Bone marrow (tissue), 2 donors: ENCODE measurements around the gene MPHOSPH10.
A peak's percentile ranks its signal among the peaks of the same experiment; 100 is the strongest.
"Not testable (repeated sequence)": the region's sequence is repeated elsewhere in the genome, so short reads cannot be mapped to it uniquely, and the experiment has no call there.

ENCODE experiments used
- DNase-seq, 2 donors: peaks; one replicate each; lab custom pipeline; 2025; lab: John Stamatoyannopoulos, UW

The MPHOSPH10 gene

DNA sequence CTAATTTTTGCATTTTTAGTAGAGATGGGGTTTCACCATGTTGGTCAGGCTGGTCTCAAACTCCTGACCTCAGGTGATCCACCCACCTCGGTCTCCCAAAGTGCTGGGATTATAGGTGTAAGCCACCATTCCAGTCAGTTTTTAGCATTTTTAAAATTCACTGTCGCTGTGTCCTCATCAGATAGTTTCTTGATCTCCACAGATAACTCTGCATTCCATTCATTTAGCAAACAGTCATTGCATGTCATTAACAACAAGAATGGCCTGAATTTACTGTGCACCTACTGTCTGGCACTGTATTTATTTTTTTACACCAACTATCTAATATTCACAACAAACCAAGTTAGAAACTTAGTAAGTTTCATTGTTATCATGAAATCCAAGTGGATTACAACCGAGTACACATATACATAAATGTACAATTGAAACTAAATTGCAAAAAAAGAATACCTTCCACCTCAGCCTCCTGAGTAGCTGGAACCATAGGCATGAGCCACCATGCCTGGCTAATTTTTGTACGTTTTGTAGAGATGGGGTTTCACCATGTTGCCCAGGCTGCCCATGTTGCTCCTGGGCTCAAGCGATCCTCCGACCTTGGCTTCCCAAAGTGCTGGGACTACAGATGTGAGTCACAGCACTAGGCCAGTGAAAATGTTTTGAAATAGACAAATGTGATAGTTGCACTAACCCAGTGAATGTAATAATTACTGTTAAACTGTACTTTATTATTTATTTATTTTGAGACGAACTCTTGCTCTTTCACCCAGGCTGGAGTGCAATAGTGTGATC, 4.7 kb upstream of the MPHOSPH10 start:
- no peak for DNase-seq

DNA sequence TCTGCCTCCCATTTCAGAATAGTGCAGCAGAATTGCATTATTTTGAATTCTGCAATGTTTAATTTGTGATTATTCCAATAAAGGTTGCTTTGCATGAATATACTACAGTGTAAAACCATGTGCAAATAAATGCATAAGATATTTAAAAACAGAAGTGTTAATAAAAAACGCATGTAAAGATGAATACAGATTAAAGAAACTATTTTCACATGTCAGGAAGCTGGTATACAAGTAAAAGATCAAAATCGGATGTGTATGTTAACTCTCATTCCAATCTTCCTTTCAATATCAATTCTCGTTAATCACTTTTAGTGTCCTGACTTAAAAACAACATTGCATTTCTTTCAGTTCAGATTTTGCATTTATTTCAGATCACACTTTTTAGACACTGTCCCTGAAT, 3.5 kb upstream of the MPHOSPH10 start:
- DNase-seq, result no peak

DNA sequence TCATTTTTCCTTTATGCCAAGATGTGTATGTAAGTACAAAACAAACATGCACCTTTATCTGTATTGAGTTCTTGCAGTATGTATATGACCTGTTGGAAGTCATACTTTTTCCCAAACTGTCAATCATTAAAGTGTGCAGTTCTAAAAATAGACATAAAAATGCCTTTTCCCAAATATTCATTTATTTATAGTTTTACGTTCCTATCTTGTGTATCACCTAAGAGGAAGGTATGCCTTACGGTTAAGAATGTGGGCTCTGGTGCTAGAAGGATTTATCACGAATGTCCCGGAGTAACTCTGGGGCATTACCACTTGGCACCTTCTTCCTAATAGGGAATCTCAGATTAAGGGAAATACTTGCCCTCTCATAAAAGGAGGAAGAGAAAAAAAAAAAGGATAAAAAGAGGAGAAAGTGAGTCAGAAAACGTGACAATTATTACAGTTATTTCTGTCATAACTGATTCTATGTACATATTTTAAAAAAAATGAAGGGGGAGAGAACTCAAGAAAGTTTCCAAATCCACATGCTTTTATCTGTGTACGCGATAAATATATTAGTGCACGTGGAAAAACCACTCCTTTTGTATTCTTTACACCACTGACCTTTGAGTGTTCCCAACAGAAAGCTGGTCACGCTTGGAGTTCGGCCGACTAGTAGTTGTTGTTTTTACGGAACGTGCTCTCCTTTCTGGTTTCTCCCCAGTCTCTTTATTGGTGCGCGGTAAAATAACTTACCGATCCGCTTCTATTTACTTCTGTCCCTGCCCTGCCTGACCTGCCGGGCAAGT, 1.1 kb upstream of the MPHOSPH10 start:
- no peak for DNase-seq

DNA sequence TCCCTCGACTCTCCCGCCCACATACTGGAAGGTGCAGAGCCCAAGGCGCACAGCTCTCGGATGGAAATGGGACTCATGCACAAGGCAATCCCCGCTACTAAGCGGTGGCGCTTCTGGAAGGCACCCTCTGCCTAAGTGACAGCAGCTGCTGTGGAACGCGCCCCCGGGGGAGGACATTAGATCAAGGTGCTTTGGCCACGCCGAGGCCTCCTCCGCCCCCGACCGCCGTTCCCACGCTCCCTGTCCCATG, 607 bp upstream of the MPHOSPH10 start:
- DNase-seq, result no peak

DNA sequence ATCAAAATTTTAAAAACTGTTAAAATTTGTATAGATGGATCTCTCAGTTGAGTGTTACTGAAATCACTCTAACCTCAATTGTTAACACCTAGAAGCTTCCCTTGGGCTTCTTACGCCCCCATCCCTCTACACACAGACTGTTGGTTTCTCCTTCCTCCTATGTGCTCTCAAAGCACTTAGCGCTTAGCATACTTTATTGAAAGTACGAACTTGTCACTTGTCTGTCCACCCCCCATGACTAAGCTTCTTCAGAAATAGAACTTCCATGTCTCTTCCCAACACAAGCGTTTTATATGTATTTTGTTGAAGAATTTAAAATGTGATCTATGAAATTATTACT, 441 bp downstream of the MPHOSPH10 start:
- DNase-seq, result peak in 1 of 2 donors; percentile 11

DNA sequence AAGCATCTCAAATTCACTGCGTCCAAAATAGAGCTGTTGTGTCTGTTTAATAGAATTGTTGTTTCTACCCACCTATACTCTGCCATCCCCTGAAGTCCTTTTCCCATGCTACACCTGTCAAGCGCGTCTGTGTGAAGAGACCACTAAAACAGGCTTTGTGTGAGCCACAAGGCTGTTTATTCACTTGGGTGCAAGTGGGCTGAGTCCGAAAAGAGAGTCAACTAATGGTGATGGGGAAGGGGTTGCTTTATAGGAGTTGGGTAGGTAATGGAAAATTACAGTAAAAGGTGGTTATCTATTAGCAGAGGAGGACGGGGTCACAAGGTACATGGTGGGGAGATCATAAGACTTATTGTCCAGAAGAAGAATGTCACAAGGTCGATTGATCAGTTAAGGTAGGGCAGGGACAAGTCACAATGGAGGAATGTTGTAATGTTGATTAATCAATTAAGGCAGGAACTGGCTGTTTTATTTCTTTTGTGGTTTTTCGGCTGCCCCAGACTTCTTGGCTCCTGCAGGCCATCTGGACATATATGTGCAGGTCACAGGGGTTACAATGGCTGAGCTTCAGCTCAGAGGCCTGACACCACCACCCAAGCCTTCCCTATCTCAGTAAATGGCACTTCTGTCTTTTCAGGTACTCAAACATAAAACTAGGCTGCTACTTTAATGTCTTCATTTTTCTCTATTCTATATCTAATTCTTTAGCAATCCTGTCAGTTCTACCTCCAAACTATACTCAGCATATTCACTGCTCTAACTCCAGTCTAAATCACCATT, 1.1 kb downstream of the MPHOSPH10 start:
- not testable (repeated sequence) for DNase-seq

DNA sequence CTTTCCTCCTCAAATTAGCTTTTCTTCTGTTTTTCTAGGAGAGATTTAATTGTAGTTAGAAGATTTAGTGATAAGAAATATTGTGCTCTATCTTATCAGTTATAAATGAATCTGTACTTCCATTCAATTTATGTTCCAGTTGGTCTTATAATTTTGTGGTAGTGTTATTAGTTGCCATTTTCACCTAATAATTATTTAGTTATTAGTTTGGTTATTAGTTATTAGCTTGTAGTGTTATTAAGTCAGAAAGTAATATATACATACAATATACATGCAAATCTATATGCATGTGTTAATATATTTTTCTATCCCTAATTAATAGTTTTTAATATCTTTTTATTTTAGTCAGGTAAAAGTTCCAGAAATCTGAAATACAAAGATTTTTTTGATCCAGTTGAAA, 3.2 kb downstream of the MPHOSPH10 start:
- DNase-seq, result no peak

DNA sequence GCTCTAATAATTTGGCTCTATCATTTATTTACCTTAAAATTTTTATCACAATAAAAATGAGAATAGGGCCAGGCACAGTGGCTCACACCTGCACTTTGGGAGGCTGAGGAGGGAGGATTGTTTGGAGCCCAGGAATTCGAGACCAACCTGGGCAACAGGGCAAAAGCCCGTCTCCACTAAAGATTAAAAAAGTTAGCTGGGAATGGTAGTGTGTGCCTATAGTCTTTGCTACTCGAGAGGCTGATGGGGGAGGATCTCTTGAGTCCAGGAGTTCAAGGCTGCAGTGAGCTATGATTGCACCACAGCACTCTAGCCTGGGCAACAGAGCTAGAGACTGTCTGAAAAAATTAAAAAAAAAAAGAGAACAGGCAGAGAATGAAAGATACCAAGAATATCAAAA, 5.7 kb downstream of the MPHOSPH10 start:
- no peak for DNase-seq

DNA sequence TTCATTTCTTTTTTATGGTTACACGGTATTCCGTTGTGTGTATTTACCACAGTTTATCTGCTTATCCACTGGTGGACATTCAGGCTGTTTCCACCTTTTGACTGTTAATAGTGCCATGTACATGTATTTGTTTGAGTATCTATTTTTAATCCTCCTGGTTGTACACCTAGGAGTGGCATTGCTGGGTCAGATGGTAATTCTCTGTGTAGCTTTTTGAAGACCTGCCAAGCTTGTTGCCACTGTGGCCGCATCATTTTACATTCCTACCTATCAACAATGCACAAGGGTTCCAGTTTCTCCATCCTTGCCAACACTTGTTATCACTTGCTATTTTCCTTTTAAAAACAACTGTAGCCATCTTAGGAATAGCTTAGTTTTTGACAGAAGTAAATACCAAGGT, 13.3 kb downstream of the MPHOSPH10 start:
- no peak for DNase-seq

DNA sequence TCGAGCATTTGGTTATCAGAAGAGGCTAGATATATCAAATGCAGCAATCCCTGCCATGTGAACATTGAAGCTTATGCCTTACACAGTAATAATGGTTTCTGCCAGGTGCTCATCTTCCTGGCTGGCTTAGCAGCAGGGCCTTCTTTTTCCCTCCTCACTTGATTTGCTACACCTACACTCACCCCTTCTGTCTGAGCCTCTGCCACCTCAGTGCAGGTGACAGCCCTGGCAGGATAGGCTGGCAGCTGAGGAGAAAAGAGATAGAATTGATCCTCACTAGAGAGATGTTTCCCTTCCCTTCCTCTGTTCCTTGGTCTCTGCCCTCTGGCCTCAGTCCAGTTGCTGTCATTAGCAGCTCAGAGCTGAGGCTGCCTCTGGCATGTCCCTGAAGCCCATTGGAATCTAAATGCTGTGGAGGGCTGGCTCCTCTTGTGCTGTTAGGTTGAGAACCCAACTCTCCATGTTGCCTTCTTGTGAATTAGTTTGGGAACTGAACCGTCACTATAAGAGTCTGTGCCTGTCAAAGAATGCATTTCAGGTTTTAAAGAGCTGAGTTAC, 18.2 kb downstream of the MPHOSPH10 start:
- no peak for DNase-seq

DNA sequence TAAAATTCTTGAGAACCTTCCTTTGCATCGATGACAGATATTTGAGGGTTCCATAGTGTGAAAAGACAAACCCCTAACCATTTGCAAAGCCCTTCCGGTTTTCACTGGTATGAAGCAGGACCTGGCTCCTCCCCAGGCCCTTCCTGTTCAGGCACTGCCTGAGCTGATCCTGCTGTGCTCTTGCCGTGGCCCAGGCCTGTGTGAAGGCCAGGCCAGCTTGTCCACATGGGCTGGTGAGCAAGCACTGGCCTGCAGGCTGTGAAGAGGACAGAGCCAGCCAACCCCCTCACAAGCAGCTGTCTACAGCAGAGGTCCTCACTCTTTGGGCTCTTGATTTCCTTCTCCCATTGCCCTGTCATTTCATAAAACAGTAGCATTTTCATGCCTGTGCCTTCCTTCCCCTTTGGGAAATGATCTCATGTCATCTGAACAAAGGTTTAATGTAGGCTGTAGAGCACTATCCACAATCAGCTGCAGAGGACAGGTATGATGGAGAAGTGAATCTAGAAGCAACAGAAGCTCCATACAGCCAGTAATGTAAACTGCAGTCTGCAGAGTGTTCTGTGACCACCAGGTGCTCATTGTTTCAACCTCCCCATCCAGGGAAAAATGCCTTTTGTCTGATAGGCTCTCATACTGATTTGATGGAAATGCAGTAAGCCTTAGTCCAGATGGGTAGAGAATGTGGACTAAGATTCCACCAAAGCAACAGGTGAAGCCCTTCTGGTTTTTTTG, 19.8 kb downstream of the MPHOSPH10 start:
- no peak for DNase-seq

DNA sequence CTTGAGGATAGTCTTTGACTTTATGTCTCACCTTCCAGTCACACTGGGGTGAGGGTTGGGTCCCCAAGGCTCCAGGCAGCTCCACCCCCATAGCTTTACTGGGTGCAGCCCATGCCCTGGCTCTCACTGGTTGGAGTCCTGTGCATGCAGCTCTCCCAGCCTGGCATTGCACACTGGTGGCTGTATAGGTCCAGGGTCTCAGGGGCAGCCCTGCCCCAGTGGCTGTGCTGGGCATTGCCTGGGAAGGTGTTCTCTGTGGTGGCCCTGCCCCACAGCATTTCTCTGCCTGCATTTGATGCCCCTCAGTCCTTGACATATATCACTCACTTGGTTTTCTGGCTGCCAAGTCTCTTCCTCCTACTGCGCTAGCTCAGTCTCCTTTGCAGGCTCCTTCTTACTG, 21.2 kb downstream of the MPHOSPH10 start:
- DNase-seq, result no peak

DNA sequence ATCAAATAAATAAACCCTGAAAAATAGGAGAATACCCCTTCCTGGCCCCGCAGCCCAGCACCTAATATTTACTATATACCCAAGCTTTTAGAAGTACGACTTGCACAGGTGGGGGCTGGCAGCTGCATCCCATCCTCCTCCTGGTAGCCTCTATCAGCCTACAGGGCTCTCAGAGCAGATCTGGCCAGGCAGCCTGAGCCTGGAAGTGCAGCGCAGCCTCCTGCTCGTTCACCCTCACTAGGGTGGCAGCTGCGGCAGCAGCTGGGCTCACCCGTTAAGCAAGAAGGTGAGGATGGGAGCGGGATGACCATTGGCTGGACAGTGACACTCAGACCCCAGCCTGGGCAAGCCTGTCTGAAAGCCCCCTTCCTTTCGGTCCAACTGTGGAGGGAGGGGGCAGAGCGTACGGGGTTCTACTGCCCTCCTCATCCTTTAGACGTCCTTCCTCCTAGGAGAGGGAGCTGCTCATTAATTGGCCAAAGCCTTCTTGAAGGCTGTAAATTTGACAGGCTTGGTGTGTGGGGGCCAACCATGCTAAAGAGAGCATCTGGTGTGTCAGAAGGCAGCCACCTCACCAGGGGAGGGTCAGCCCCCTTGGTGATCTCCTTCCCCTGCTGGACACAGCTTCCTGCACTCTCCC, 23.3 kb downstream of the MPHOSPH10 start:
- DNase-seq, result no peak

DNA sequence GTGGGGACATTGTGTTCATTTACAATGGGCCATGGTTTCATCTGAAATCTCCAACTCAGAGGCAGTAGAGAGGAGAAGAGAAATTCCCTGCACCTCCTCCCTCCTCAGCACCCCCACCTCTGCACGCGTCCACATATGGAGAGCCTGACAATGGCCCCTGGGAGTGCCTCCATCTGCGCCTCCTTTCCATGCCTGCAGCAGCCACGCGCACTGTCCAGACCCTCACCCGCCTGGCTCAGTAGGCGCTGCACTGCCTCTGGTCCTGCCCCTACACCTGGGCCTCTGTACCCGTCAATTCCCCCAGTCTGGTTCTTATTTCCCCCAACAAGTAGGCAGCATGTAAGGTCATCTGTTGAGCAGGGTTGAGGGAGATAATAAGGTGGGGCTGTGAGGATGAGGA, 23.8 kb downstream of the MPHOSPH10 start:
- no peak for DNase-seq

DNA sequence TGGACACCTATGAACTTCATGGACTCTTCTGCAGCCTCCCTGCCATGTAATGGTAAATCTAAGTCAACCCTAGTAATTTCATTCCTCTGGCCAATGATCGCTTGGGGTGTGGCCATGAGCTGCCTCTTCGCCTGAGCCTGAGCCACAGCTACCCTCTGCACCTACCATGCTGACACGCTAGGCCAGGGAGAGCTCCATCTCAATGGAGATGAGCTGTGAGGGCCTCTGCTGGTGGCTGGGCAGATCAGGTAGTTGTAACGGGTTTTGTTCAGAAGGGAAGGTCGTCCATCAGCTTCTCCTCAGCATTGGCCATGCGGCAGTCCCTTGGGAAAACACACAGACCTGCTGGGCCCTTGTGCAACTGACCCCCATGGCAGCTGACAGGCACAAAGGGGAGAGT, 24.4 kb downstream of the MPHOSPH10 start:
- DNase-seq, result no peak

DNA sequence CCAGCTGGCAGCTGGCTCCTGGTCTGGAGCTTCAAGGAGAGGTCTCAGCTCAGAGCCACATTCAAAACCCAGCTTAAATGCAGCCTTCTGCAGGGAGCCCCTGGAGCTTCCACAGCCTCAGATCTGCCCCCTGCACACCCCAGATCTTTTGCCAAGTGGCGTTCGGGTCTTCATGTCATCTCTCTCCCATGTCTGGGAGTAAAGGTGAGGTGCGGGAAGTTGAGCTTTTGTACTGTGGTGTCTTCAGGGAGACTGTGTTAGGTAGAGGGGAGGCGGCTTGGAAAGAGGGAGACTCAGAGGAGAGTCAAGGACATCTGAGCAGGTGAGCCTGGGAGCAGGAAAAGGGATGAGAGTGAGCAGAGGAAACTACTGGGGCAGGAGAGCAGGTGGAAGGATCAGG, 25.4 kb downstream of the MPHOSPH10 start:
- DNase-seq, result no peak

DNA sequence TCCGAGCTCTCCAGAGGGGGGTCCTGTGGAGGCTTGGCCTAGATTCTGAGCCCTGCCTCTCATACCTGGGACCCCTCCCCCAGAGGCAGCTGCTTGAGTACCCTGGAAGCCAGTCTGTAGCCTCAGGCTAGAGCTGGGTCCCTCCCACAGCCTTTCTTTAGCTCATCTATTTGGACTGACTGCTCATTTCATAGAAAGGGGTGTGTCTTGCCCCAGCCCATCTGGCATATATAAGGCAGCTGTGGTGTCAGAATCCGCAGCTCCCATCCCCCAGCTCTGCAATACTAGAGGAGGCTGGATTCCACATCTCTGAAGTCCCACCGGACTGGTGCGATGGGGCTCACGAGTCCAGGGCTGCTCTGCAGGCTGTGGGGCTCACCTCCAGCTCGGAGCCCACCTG, 26.1 kb downstream of the MPHOSPH10 start:
- no peak for DNase-seq

DNA sequence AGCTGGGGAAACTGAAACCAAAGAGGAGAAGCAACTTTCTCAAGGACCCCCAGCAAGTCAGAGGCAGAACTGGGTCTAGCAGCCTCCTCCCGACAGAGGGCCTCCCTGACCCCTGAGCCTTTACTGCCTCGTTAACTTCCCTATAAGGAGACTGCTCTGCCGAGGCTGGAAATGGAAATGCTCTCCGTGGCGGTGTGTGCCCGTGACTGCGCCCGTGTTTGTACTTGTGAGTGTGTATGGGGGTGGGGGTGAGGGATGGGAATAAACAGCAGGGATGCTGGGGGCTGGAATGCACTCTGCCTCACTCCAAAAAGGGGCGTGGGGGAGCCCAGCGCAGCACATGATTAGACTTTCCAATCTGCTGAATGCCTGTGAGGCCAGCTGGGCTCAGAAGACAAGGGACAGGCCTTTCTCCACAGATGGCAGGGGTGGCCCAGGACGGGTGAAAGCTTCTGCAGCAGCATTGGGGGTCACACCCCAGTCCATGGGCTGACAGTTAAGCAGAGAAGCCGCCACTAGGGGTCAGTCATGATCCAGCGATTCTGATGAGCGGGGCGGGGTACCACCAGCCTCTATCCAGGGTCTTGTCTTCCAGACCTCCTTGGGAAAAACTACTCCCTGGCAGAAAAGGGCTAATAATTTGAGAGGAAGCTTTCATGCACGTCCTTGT, 26.8 kb downstream of the MPHOSPH10 start:
- DNase-seq, result peak in 1 of 2 donors; percentile 26

DNA sequence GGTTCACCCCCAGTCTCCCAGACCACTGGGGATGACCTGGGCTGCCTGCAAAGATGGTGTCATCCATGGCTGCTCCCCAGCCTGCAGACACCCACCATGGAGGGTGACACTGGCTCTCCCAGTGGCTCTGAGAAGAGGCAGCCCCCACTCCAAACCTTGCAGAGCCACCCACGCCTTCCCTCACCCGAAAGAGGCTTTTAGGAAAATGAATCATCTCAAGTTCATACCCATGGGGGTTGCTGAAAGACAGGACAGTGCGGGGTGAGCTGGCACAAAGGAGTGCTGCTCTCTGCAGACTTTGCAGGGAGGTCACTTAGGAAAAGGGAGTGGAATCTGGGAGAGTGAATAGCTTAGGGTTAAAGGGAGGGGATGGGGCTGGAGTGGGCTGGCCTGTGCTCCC, 36.4 kb downstream of the MPHOSPH10 start:
- no peak for DNase-seq

DNA sequence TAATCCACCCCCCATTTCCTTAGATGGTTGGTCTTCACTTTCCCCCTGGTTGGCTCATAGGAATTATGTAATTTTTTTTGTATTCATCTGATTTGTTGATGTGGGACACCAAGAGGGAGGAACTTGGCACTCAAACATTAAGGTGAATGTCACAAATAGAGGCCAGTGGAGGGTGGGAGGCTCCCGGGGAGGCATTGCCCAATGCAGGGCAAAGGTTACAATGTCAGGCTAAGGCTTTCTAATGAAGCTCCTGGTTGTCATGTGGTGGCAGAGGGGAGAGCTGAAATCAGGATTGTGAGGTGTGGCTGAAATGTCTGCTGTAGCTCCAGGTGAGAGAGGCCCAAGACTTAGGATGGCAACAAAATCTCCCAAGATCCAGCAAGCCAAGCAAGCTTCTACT, 42.7 kb downstream of the MPHOSPH10 start:
- DNase-seq, result no peak

DNA sequence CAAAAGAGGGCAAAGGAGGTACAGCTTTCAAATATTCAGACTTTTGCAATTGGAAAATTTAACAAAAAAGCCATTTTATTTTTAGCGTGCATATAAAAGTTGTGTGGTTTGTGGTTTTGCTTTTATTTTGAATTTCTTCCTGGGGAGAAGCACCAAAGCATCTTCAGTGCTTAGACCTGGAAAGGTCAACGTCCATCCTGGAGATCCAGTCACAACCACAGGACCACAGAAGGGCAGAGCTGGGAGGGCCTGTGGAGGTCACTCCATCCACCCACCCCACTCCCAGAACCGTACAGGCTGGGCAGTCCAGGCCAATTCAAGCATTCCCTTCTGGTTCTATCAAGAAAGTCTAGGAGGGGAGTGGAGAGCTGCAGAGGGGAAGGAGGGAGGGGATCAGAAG, 43.8 kb downstream of the MPHOSPH10 start:
- DNase-seq, result no peak
